Measurements from ENCODE around the gene BMP7.
"Not testable (repeated sequence)": the region's sequence is repeated elsewhere in the genome, so short reads cannot be mapped to it uniquely, and the experiment has no call there.

Gene BMP7

GRCh38 chr20:57287007-57287880, 20.8 kb upstream of the BMP7 start:
- no peak for DNase-seq

- DNase-seq = no peak
Measured at GRCh38 chr20:57283860-57284259, 17.4 kb upstream of the BMP7 start.

- no peak for DNase-seq
Measured at GRCh38 chr20:57282670-57283361, 16.4 kb upstream of the BMP7 start.

GRCh38 chr20:57281900-57282299, 15.5 kb upstream of the BMP7 start:
- no peak for DNase-seq

GRCh38 chr20:57280221-57280620, 13.8 kb upstream of the BMP7 start:
- no peak for DNase-seq

GRCh38 chr20:57279548-57279947, 13.1 kb upstream of the BMP7 start:
- DNase-seq = not testable (repeated sequence)

- DNase-seq = no peak
Measured at GRCh38 chr20:57278457-57278856, 12.0 kb upstream of the BMP7 start.

GRCh38 chr20:57277398-57278105, 11.1 kb upstream of the BMP7 start:
- DNase-seq = no peak

- no peak for DNase-seq
Measured at GRCh38 chr20:57276221-57276620, 9.8 kb upstream of the BMP7 start.

- no peak for DNase-seq
Measured at GRCh38 chr20:57275813-57276212, 9.4 kb upstream of the BMP7 start.

GRCh38 chr20:57275334-57275733, 8.9 kb upstream of the BMP7 start:
- DNase-seq = no peak

GRCh38 chr20:57274846-57275245, 8.4 kb upstream of the BMP7 start:
- DNase-seq = no peak

- DNase-seq = no peak
Measured at GRCh38 chr20:57274299-57274698, 7.9 kb upstream of the BMP7 start.

GRCh38 chr20:57272883-57273535, 6.6 kb upstream of the BMP7 start:
- no peak for DNase-seq

- DNase-seq = no peak
Measured at GRCh38 chr20:57270204-57270984, 4.0 kb upstream of the BMP7 start.

GRCh38 chr20:57269148-57269984, 2.9 kb upstream of the BMP7 start:
- no peak for DNase-seq

GRCh38 chr20:57268399-57269076, 2.1 kb upstream of the BMP7 start:
- DNase-seq = no peak

GRCh38 chr20:57267158-57267821, 849 bp upstream of the BMP7 start:
- DNase-seq = no peak

- DNase-seq = no peak
Measured at GRCh38 chr20:57265997-57266290, 497 bp downstream of the BMP7 start.

GRCh38 chr20:57265336-57265996, 975 bp downstream of the BMP7 start:
- DNase-seq = no peak

All from activated CD4-positive, alpha-beta T cell treated with anti-CD3 and anti-CD28 coated beads for 4 hours (primary cell).